Activated gamma-delta T cell (primary cell): Measurements from ENCODE around the gene ALKBH6.
A peak's percentile ranks its signal among the peaks of the same experiment; 100 is the strongest.
"Not testable (repeated sequence)": the region's sequence is repeated elsewhere in the genome, so short reads cannot be mapped to it uniquely, and the experiment has no call there.

ENCODE experiments used
- DNase-seq: peaks from one replicate; lab custom pipeline; 2025; lab: John Stamatoyannopoulos, UW
- total RNA-seq, 2 donors: gene quantifications; one replicate each; lab custom pipeline; 2026; lab: John Stamatoyannopoulos, UW

ALKBH6 gene
- 8.4 to 11.2 reads per million in 2 donors for total RNA-seq

DNA sequence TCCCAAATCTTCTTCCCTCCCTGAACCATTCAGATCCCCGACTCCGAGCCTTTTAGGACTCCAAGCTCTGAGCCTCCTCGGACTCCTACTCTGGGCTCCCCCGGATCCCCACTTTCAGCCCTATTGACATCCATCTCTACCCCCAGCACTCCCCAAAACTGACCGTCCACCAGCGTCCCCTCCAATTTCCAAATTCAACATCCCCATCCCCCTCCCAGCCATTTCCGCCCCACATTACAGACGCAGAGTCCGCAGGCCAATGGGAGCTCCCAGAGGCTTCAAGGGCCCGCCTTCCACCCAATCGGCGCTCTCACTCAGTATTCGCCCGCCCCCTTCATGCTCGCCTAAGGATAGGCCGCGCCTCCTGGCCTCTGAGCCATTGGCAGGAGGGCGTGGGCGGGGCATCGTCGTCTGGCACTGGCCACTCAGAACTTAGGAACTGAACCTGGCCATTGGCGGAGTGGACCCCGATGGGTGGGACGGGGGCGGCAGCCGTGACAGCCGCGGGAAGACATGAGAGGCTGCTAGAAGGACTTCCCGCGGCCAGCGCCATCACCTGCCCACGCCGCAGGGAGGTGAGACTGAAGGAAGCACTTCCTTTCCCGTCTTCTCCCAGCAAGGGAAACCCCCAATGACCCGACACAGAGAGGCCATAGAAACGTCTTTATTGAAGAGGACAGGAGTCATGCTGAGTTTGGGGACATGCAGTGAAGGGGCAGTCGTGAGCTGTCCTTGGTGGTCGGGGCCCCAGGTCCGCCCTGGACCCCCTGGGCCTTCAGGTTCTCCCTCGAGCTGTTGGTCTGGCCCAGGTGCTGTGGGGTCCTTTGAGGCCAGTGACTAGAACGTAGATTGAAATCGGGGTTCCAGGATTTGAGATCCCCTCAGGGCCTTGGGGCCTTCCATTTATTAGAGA is at the start of gene ALKBH6:
TSS of gene ALKBH6 (minus strand) at position 202 of the 913 bp plus-strand sequence. CDS start 816 bp downstream, outside the sequence.
- DNase-seq, result peak; percentile 94

DNA sequence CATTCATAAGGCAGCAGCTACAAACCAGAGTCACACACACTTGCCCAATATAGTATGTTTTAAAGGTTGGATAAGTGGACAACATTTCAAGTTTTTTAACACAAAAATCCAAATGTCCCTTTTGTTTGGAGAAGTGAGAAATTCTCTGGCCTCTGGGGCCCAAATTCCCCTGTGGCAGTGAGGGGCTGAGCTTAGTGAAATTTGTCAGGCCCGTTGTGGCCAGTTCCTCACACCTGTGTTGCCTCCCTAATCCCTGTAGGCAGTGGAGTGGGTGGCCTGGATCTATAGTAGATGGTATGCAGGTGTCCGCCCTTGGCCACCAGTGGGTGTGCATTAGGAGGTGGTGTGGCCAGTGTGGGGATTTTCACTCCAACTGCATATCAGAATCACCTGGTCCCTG is 47.4 kb upstream of the ALKBH6 start:
- DNase-seq, result no peak

DNA sequence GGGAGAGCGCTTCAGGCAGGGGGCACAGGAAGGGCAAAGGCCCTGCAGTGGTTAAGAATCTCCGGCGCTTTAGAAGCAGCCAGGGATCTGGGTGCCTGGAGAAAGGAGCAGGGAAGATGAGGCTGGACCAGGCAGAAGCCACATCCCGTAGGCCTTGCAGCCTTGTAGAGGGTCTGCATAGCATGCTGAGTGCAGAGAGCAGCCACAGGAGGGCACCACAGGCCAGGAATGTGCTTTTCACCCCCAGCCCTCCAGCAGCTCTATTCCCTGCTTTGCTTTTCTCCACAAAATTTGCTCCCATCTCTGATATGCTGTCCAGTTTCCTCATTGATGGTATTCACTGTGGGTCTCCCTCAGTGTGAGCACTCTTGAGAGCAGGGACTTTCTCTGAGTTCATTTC is 46.4 kb upstream of the ALKBH6 start:
- DNase-seq, result no peak

DNA sequence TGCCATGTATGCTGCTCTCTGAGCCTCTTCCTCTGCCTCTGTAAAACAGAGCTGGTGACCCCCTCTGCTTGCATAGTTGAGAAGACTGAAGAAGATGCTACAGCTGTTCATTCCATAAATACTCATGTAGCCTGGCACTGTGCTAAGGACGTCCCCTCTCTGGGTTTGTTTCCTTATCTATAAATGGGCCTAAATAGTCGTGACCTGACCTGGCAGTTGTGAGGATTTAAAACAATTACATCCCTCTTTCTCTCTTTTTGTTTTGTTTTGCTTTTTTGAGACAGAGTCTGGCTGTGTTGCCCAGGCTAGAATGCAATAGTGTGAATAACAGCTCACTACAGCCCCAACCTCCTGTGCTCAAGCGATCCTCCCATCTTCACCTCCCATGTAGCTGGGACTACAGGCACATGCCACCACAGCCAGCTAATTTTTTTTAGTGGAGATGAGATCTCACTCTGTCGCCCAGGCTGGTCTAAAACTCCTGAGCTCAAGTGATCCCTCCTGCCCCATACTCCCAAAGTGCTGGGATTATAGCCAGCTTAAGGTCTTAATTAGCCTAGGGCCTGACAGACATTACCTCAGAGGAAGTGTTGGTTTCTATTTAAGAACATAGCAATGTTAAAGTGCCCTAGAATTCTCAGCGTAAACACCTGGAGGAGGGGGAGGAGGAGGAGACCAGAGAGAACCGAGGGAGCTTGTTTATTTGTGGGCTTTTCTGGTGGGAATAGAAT is 45.3 kb upstream of the ALKBH6 start:
- no peak for DNase-seq

DNA sequence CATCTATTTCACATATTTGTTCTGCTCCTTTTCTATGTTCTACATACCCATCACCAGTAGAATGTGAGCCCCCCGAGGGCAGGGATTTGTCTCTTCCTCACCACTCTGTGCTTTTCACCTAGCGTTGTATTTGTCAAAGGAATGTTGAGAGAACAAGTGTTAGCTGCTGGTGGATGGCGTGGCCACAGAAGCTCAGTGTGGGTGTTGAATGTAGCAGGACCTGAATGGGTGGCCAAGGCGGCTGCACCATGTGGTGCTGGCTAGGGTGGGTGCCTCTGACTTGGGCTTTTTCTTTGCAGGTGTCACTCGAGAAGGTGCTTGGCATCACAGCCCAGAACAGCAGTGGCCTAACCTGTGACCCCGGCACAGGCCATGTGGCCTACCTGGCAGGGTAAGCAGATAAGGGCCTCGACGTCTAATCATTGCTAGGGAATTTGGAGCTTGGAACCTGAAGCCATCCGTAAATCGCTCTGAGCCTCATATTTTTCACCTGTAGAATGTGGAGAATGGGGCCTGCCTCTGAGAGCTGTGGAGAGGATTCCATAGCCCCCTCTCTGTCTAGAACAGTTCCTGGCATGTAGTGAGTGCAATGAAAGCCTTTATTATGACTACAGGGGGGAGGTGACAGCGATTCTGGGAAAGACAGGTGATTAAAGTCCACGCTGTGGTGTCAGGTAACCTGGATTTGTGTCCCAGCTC is 44.6 kb upstream of the ALKBH6 start:
- DNase-seq, result no peak

DNA sequence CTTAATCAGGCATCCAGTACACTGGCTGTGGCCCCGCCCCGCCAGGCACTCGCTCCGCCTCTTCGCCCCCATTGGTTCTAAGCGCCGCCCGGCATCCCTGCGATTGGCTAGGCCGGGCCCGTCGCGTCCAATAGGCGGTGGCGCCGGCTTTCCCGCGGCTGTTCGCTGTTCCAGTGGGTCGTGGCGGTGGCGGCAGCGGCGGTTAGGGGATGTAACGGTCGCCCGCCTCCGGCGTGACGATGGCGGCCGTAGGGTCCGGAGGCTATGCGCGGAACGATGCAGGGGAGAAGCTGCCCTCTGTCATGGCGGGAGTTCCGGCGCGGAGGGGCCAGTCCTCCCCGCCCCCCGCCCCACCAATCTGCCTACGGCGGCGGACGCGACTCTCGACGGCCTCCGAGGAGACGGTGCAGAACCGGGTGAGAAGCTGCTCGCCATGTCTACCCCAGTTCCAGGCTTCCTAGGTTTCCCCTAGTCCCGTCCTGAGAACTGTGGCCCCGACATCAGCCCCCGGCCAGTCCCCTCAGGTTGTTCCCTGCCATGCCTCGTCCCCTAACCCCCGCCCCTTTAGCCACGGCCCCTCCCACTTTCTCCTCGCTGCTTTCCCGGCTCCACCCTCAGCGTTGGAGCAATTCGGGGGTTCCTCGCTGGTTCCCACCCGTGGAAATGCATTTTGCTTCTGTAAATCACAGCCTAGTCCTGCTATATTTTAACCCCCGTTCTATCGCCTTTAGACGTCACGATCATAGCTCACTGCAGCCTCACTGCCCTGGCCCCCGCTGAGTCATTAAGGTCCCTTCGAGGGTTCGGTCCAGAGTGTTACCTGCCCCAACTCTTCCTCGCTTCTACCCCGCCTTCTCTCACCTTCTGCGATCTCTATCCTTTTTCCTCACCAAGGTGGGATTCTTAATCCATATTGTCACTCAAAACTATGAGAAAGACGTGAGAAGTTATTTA is 41.0 kb upstream of the ALKBH6 start, which contains the start of gene WDR62:
TSS of gene WDR62 (plus strand) at position 165 of the 954 bp plus-strand sequence. CDS start at position 240, 75 bp downstream.
- DNase-seq, result peak; percentile 88

DNA sequence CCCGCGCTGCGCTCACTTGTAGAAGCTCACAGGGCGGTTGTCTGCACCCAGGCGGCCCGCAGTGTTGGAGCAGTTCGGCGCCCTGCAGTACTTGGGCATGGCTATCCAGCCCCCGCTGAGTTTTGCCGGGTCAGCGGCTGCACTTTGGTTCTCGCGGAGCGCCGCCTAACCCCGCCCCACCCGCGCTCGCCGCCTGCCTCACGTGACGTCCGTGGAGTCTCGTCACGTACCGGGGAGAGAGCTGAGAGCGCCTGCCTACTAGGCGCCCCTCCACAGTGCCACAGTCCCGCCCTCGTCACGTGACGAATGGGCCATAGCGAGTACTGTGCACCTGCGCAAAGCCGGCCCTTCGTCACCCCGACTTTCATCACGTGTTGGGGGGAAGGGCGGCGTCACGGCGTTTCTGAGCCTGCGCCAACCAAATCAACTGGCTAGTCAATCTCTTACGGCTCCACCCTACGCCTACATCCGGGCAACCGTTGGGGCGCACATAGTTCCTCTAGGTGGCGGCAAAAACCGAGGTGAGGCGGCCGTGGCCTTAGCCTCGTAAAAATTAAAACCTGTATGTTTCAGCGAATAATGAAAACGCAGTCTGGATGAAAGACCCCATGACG is 40.2 kb upstream of the ALKBH6 start, which contains the start of gene THAP8:
TSS of gene THAP8 (minus strand) at position 167 of the 614 bp plus-strand sequence. CDS start at position 99, 68 bp downstream.
- DNase-seq, result peak; percentile 97

DNA sequence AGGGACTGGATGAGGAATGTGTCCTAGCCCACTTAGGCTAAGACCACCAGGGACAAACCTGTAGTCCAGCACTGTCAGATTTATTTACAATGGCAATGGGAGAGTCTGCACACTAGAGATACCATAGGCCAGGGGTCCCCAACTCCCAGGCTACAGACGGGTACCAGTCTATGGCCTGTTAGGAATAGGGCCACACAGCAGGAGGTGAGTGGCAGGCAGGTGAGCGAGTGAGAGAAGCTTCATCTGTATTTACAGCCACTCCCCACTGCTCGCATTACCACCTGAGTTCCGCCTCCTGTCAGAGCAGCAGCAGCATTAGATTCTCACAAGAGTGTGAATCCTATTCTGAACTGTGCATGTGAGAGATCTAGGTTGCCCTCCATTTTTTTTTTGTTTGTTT is 37.6 kb upstream of the ALKBH6 start:
- DNase-seq, result no peak

DNA sequence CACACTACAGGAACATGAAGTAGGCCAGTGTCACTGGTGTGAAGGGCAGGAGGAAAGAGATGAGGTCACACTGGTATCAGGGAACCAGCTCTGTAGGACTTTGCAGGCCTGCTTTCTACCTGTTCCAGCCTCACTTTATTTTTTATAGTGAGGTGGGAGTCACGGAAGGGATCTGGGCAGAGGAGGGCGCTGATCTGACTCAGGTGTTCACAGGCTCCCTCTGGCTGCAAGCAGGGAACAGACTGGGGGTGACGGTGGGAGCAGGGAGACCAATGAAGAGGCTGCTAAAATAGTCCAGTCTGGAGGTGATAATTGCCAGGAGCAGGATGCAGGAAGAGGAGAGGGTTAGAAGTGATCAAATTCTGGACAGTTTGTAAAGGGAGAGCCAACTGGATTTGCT is 37.2 kb upstream of the ALKBH6 start:
- DNase-seq, result no peak

DNA sequence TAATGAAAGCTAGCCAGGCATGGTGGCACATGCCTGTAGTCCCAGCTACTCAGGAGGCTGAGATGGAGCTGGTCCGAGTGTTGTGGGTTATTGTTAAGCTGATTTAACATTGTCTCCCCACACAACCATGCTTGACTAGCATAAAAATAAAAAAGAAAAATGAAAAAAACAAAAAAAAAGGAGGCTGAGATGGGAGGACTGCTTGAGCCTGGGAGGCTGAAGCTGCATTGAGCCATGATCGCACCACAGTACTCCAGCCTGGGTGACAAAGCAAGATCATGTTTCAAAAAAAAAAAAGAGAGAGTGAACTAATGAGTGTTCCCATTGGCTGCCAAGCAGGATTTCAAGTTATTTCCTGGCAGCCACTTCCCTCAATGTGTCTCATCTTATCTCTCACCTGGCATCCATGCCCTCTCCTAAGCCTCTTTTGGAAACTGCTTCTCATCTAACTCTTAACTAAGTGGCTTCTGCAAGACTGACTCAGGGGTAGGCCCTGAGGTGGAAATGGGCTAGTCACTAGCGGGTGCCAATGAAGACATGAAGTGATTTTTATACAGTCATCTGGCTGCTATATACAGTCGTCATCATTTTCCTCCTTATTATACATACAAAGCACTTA is 35.2 kb upstream of the ALKBH6 start:
- no peak for DNase-seq

DNA sequence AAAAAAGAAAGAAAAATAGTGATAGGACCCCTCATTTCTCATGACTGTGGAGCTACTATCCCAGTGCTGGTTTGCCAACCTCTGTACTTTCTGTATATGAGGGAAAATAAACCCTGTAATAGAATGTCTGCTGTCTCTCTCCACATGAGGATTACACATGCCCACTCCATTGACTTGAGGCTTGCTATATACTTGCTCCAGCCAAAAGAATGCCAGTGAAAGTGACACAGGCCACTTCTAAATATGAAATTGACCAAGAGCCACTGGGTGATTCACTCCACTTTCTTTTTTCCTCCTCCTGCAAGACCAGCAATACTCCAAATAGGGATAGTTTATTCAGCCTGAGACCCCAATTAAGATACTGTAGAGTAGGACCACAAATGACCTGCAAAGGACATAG is 33.8 kb upstream of the ALKBH6 start:
- no peak for DNase-seq

DNA sequence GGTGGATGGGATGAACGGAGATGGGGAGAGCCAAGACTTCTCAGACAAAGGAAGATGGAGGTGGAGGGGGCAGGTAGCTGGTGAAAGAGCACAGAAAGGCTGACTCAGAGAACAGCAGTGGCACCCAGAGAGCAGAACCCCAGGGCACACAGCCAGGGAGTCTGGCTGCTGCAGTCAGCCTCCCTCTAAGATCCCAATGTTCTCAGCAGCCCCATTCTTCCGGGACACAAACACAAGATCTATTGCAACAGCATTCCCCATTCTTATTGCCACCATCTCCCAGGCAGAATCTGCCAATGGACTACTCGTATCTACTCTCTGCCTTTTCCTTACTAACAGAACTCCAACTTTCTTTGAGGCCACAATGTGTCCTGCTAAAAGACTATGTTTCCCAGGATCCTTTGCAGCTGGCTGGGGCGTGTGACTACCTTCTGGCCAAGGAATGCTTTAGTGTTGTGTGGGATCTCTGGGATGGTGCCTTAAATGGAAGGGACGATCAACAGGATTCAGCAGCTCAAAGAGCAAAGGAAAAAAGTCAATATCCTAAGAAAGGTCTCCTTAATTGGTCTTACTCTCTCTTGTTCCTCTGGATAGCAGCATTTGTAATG is 32.5 kb upstream of the ALKBH6 start:
- DNase-seq, result no peak

DNA sequence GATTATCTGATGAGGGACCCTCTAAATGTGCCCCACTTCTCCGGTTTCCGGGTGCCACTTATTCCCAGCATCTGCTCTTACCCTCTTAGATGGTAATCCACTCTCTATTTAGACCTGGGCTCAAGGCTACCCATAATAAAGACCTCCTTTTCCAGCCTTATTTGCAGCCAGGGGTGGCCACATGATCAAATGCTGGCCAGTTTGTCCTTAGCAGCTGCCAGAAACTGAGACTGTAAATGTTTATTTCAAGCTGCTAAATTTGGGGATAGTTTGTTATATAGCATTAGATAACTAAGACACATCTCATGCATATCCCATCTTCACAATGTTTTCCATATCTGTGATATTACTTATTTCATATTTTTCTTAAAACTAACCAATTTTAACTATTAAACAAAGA is 29.9 kb upstream of the ALKBH6 start:
- DNase-seq, result no peak

DNA sequence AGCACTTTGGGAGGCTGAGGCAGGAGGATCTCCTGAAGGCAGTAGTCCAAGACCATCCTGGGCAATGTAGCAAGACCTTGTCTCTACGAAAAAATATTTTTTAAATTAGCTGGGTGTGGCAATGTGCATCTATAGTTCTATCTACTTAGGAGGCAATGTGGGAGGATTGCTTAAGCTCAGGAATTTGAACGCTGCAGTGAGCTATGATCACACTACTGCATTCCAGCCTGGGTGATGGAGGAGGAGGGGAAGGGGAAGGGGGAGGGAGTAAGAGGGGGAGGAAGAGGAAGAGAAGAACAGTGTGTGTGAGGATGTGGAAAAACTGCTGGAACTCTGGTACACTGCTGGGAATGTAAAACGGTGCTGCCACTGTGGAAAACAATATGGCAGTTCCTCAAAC is 27.8 kb upstream of the ALKBH6 start:
- no peak for DNase-seq

DNA sequence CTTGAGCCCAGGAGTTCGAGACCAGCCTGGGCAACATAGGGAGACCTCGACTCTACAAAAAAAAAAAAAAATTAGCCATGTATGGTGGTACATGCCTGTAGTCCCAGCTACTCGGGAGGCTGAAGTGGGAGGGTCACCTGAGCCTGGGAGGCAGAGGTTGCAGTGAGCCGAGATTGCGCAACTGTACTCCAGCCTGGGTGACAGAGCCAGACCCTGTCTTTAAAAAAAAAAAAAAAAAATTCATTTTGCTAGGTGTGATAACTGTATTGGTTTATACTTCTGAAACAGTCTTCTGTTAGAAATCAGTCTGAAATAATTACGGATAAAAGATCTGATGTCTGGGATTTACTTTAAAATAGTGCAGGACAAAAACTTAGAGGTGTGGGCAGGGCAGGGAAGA is 27.1 kb upstream of the ALKBH6 start:
- DNase-seq, result not testable (repeated sequence)

DNA sequence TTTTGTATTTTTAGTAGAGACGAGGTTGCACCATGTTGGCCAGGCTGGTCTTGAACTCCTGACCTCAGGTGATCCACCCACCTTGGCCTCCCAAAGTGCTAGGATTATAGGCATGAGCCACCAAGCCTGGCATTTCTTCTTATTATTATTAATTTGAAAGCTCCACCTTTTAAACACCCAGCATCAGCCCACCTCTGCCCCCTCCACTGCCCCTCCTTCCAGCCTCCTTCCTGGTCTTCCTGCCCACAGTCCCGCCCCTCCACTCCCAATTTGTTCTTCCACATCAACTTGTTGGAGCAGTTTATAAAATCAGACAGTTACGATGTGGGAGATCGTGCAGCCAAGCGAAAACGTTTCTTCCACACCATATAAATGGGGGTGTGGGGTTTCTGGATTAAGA is 26.5 kb upstream of the ALKBH6 start:
- DNase-seq, result no peak

DNA sequence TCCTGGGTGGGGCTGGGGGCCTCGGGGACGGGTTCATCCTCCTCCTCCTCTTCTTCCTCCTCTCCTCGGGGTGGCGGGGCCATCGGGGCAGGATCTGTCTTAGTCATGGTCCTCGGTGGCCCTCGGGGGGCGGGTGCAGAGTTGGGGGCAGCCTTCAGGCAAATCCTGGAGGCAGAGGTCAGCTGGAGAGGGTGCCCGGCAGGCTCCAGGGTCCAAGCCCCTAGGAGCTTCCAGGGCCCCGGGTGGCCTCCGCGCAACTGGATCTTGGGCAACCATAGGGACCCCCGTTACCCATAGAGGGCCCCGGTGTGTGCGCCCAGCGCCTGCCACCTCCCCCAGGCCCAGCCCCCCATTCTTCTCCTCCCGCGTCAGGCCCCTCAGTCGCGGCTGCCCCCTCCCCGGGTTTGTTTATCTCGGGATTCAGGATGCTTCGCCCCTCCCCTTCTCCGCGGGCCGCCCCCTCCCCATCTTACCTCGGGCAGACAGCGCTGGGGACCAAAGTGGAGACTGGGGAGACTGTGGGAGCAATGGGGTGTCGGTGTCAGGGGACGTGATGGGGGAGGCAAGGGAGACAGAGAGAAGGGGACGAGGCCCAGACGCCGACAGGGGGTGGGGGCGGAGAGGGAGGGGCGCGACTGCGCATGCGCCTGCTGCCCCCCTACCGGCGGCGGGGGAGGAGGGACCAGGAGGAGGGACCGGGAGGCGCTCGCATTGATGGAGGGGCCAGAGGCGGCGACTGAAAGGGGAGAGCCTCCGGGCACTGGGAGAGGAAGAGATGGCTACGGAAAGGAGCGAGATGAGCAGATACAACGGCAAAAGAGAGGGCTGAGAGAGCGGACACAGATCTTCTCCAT is 18.5 kb upstream of the ALKBH6 start, which contains the start of gene CLIP3:
TSS of gene CLIP3 (minus strand) at position 623 of the 854 bp plus-strand sequence. CDS start at position 107, 516 bp downstream.
- DNase-seq, result no peak

DNA sequence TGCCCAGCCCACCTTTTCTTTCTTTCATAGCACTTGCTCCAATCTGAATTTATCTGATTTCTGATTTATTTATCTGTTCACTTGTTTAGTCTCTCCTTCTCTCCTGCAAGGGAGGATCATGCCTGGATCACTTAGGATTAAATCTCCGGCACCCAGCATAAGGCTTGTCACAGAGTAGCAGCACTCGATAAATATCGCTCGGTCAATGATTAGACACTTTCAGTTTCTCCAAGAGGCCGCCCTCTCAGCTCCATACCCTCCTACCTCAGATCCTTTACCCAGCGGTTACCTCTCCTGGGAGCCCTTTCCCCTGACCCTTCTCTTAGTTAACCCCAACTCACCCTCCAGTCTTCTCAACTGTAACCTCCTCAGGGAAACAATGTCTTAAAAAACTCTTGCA is 17.3 kb upstream of the ALKBH6 start:
- DNase-seq, result no peak
